H9 (cell line): ENCODE results near the gene MKI67. TPM values are rescaled to one million over a fixed set of nuclear protein-coding genes. Genes with fewer than 3 reads are reported as not detected.

Experiments
- DNase-seq: peaks from one replicate; pipeline ENCODE4 v3.0.0-alpha.2; 2017
- H2AFZ ChIP-seq: one replicate; pipeline ENCODE4 v1.6.1; 2013; ENCODE audit warnings: mild to moderate bottlenecking, low read length, control low read depth, moderate library complexity
- H2AK5ac ChIP-seq: 2 replicates; pipeline ENCODE4 v1.6.1; 2013; ENCODE audit warnings: low read length, control low read depth, mixed read lengths; ENCODE audit not compliant: insufficient read length
- H2BK120ac ChIP-seq: one replicate; pipeline ENCODE4 v1.6.1; 2013; ENCODE audit warnings: low read depth, mild to moderate bottlenecking, low read length, control low read depth, inconsistent platforms; ENCODE audit not compliant: poor library complexity, severe bottlenecking
- H2BK12ac ChIP-seq: 2 replicates; pipeline ENCODE4 v1.6.1; 2013; ENCODE audit warnings: low read length, control low read depth, mixed read lengths, low read depth; ENCODE audit not compliant: insufficient read length
- H2BK15ac ChIP-seq: 2 replicates; pipeline ENCODE4 v1.6.1; 2013; ENCODE audit warnings: low read depth, low read length, control low read depth
- H2BK20ac ChIP-seq: one replicate; pipeline ENCODE4 v1.6.1; 2013; ENCODE audit warnings: low read depth, mild to moderate bottlenecking, low read length, control low read depth, inconsistent platforms; ENCODE audit not compliant: poor library complexity, severe bottlenecking
- H2BK5ac ChIP-seq: 2 replicates; pipeline ENCODE4 v1.6.1; 2013; ENCODE audit warnings: low read length, control low read depth, mixed read lengths; ENCODE audit not compliant: insufficient read length
- H3K14ac ChIP-seq: 2 replicates; pipeline ENCODE4 v1.6.1; 2013; ENCODE audit warnings: low read length, control low read depth; ENCODE audit not compliant: insufficient read depth
- H3K18ac ChIP-seq: 2 replicates; pipeline ENCODE4 v1.6.1; 2013; ENCODE audit warnings: low read depth, mild to moderate bottlenecking, mixed read lengths, low read length, control low read depth; ENCODE audit not compliant: insufficient read length
- H3K23ac ChIP-seq: 2 replicates; pipeline ENCODE4 v1.6.1; 2013; ENCODE audit warnings: low read length, control low read depth, mixed read lengths, low read depth; ENCODE audit not compliant: insufficient read length
- H3K23me2 ChIP-seq: 2 replicates; pipeline ENCODE4 v1.6.1; 2013; ENCODE audit warnings: low read depth, mild to moderate bottlenecking, mixed read lengths, low read length, control low read depth; ENCODE audit not compliant: insufficient read length, poor library complexity, severe bottlenecking
- H3K27ac ChIP-seq: 2 replicates; pipeline ENCODE4 v1.5.1; 2013; ENCODE audit warnings: low read length, control low read depth, mixed read lengths, low read depth; ENCODE audit not compliant: insufficient read length
- H3K27me3 ChIP-seq: 2 replicates; pipeline ENCODE4 v1.6.1; 2013; ENCODE audit warnings: low read length, control low read depth, inconsistent platforms; ENCODE audit not compliant: insufficient read depth
- H3K4ac ChIP-seq: 2 replicates; pipeline ENCODE4 v1.6.1; 2013; ENCODE audit warnings: low read depth, mild to moderate bottlenecking, control low read depth, inconsistent platforms, low read length, moderate library complexity
- H3K4me1 ChIP-seq: 2 replicates; pipeline ENCODE4 v1.6.1; 2013; ENCODE audit warnings: low read length, control low read depth, inconsistent platforms; ENCODE audit not compliant: insufficient read depth
- H3K4me2 ChIP-seq: 2 replicates; pipeline ENCODE4 v1.6.1; 2013; ENCODE audit warnings: low read length, control low read depth, mixed read lengths; ENCODE audit not compliant: insufficient read length, insufficient read depth
- H3K56ac ChIP-seq: 2 replicates; pipeline ENCODE4 v1.6.1; 2013; ENCODE audit warnings: low read depth, mild to moderate bottlenecking, mixed read lengths, low read length, control low read depth; ENCODE audit not compliant: insufficient read length
- H3K79me1 ChIP-seq: 2 replicates; pipeline ENCODE4 v1.6.1; 2013; ENCODE audit warnings: low read depth, mild to moderate bottlenecking, moderate library complexity, low read length, control low read depth, inconsistent platforms; ENCODE audit not compliant: insufficient read depth, poor library complexity, severe bottlenecking
- H3K79me2 ChIP-seq: 2 replicates; pipeline ENCODE4 v1.6.1; 2013; ENCODE audit warnings: low read length, control low read depth, inconsistent platforms; ENCODE audit not compliant: insufficient read depth
- H3K9ac ChIP-seq: 2 replicates; pipeline ENCODE4 v1.6.1; 2013; ENCODE audit warnings: low read length, control low read depth, mixed read lengths; ENCODE audit not compliant: insufficient read length; ENCODE audit errors: extremely low read depth
- H3K9me3 ChIP-seq: one replicate; pipeline ENCODE4 v1.6.1; 2013; ENCODE audit warnings: low read depth, low read length, inconsistent platforms; ENCODE audit not compliant: control insufficient read depth
- H3T11ph ChIP-seq: one replicate; pipeline ENCODE4 v1.6.1; 2013; ENCODE audit warnings: mild to moderate bottlenecking, low read length, control low read depth, inconsistent platforms
- H4K20me1 ChIP-seq: one replicate; pipeline ENCODE4 v1.6.1; 2013; ENCODE audit not compliant: control insufficient read depth, insufficient read length, insufficient read depth
- H4K5ac ChIP-seq: 2 replicates; pipeline ENCODE4 v1.6.1; 2013; ENCODE audit warnings: low read depth, mild to moderate bottlenecking, mixed read lengths, low read length, control low read depth; ENCODE audit not compliant: insufficient read length
- H4K8ac ChIP-seq: replicated peaks from 2 replicates; pipeline ENCODE4 v1.6.1; 2013; ENCODE audit warnings: low read length, control low read depth, mixed read lengths, low read depth; ENCODE audit not compliant: insufficient read length
- H4K91ac ChIP-seq: 2 replicates; pipeline ENCODE4 v1.6.1; 2013; ENCODE audit warnings: low read depth, mild to moderate bottlenecking, moderate library complexity, mixed read lengths, low read length, control low read depth; ENCODE audit not compliant: insufficient read length
- H3K27ac Mint-ChIP-seq, 3 experiments: 2 replicates in 2 of 3; 3 replicates in 1 of 3; pipeline ENCODE4 v1.8.0; 2020 to 2021; ENCODE audit warnings: mixed read lengths in 3 of 3, mild to moderate bottlenecking in 1 of 3, moderate library complexity in 1 of 3
- H3K27me3 Mint-ChIP-seq: 2 replicates; pipeline ENCODE4 v1.8.0; 2021; ENCODE audit warnings: low read depth, mild to moderate bottlenecking, moderate library complexity, mixed read lengths
- H3K36me3 Mint-ChIP-seq, 3 experiments: 2 replicates in 2 of 3; 3 replicates in 1 of 3; pipeline ENCODE4 v1.8.0; 2020 to 2021; ENCODE audit warnings: low read depth in 3 of 3, mixed read lengths in 3 of 3; ENCODE audit not compliant: insufficient read depth in 1 of 3
- H3K4me1 Mint-ChIP-seq, 2 experiments: 2 replicates each; pipeline ENCODE4 v1.8.0; 2020; ENCODE audit warnings: mixed read lengths in 2 of 2
- H3K4me3 Mint-ChIP-seq, 2 experiments: 2 replicates in 1 of 2; 3 replicates in 1 of 2; pipeline ENCODE4 v1.8.0; 2020 to 2021; ENCODE audit warnings: mild to moderate bottlenecking in 2 of 2, mixed read lengths in 2 of 2, moderate library complexity in 1 of 2
- H3K9me3 Mint-ChIP-seq, 2 experiments: 2 replicates in 1 of 2; 3 replicates in 1 of 2; pipeline ENCODE4 v1.8.0; 2020; ENCODE audit warnings: mild to moderate bottlenecking in 2 of 2, mixed read lengths in 2 of 2, moderate library complexity in 1 of 2
- WGBS: extraction: QIAGEN DNeasy Blood & Tissue Kit; methylation state at CpG from one replicate; pipeline ENCODE4 v1.1.7; 2013; ENCODE audit warnings: missing lambda C conversion rate, low lambda C conversion rate, mixed read lengths; ENCODE audit not compliant: insufficient read length; ENCODE audit errors: extremely low coverage; 5-methylcytosine and 5-hydroxymethylcytosine counted together
- total RNA-seq: library from RNA; stranded (reverse); gene quantifications from 2 replicates; pipeline ENCODE4 v1.2.1, GENCODE V29; 2021
- TF ChIP-seq, protein P1 (sequence below): fragments of 200-600 bp; sonication (generic); conservative IDR thresholded peaks from 3 replicates; pipeline ENCODE4 v1.8.0; 2021; ENCODE audit warnings: antibody characterized with exemption, mild to moderate bottlenecking

Gene MKI67
- total RNA-seq, 1 experiment from 2014 or later = 108 TPM

DNA sequence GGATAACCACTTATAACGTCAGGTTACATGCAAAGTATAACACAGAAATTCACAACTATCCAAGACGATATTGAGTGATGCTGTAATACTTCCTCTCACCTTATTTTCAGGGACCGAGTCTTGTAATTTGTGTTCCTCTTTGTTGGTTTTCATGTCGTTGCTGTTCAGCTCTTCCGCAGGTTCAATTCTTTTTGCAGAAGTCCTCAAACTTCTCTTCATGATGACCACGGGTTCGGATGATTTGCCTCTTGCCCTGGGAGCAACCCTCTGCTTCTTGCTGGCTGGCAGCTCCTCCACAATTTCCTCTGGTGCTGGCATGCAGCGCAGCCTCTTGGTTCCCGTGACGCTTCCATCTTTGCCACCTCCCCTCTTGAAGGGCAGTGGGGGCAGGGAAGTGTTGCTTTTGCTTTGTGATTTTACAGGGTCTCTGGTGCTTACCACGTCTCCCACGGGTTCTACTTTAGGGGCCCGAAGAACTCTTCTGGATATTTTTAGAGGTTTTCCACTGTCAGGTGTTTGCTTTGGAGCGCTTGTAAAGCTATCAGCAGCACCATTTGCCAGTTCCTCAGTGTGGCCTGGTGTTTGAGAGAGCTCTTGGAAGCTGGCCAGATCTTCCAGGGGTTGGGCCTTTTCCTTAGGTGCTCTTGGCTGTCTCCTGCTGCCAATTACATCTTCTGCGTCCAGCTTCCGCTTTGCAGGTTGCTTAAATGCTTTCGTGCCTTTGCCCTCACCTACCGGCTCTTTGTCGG lies 23.6 kb downstream of the MKI67 start:
- Histone ChIP-seq H4K8ac (no peak overlapping the region), H3K27ac (no peak overlapping the region), H4K91ac (no peak overlapping the region), H3K79me2 (no peaks in the 10 kb centered on the region), H2AFZ (no peak overlapping the region), H2BK120ac (no peak overlapping the region), H3K56ac (no peak overlapping the region), H2BK15ac (no peak overlapping the region), H3K79me1 (no peaks in the 10 kb centered on the region), H3K23me2 (peaks cover 2% of the 10 kb centered on the region), H3K9ac (no peak overlapping the region), H3K9me3 (no peaks in the 10 kb centered on the region), H3K4ac (no peak overlapping the region), H3K27me3 (no peaks in the 10 kb centered on the region), H3K23ac (no peak overlapping the region), H3K18ac (no peak overlapping the region), H3K14ac (no peak overlapping the region), H3K4me2 (no peak overlapping the region), H3T11ph (no peak overlapping the region), H3K4me1 (no peaks in the 10 kb centered on the region), H4K20me1 (no peaks in the 10 kb centered on the region), H2BK5ac (no peak overlapping the region), H2BK20ac (no peak overlapping the region), H2AK5ac (no peak overlapping the region), H2BK12ac (no peak overlapping the region), H4K5ac (no peak overlapping the region)
- TF ChIP-seq, protein P1, sequence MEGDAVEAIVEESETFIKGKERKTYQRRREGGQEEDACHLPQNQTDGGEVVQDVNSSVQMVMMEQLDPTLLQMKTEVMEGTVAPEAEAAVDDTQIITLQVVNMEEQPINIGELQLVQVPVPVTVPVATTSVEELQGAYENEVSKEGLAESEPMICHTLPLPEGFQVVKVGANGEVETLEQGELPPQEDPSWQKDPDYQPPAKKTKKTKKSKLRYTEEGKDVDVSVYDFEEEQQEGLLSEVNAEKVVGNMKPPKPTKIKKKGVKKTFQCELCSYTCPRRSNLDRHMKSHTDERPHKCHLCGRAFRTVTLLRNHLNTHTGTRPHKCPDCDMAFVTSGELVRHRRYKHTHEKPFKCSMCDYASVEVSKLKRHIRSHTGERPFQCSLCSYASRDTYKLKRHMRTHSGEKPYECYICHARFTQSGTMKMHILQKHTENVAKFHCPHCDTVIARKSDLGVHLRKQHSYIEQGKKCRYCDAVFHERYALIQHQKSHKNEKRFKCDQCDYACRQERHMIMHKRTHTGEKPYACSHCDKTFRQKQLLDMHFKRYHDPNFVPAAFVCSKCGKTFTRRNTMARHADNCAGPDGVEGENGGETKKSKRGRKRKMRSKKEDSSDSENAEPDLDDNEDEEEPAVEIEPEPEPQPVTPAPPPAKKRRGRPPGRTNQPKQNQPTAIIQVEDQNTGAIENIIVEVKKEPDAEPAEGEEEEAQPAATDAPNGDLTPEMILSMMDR = no peak
- Mint-ChIP-seq H3K27ac (no peak overlapping the region), H3K27me3 (no peaks in the 10 kb centered on the region), H3K9me3 (no peaks in the 10 kb centered on the region), H3K36me3 (peaks cover 35 to 40% (median 39%) of the 10 kb centered on the region in 3 experiments; a peak in 6 of 7 replicates), H3K4me3 (no peak overlapping the region), H3K4me1 (no peaks in the 10 kb centered on the region)
- no CpG with 5 or more reads among the region's 19 CpGs for WGBS
- peak; percentile 10 for DNase-seq
